Activated CD4-positive, CD25-positive, alpha-beta regulatory T cell treated with anti-CD3 and anti-CD28 coated beads, Interleukin-2, amount 50 U/mL, for 72 hours (primary cell): Measurements from ENCODE around the gene TMC3.
"Not testable (repeated sequence)": the region's sequence is repeated elsewhere in the genome, so short reads cannot be mapped to it uniquely, and the experiment has no call there.

Experiments
- DNase-seq: peaks from one replicate; pipeline ENCODE4 v3.0.0; 2021

The TMC3 gene

GRCh38 chr15:81343371-81343770 is 30.6 kb downstream of the TMC3 start:
- DNase-seq, result no peak

GRCh38 chr15:81341351-81341750 is 32.7 kb downstream of the TMC3 start:
- no peak for DNase-seq

DNA sequence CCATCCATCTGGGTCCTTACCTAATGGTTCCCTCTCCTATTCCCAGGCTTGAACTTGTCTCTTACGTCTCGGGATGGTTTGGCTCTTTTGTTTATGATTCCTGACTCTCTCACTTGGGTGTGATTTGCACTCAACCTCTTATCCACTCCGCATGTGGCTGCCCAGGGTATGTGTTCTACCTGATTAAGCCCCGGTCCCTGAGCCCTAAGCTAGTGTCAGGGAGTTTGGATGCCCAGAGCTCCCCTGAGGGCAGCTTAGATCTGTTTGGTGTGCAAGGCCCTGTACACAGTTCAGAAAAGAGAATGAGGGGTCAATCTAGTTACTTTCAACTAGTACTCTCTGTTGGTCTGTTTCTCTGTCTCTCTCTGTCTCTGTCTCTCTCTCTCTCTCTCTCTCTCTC is 34.2 kb downstream of the TMC3 start:
- no peak for DNase-seq

GRCh38 chr15:81339321-81339720 is 34.7 kb downstream of the TMC3 start:
- no peak for DNase-seq

- no peak for DNase-seq
Measured at GRCh38 chr15:81338170-81339007, 35.6 kb downstream of the TMC3 start.

GRCh38 chr15:81337713-81338157 is 36.3 kb downstream of the TMC3 start:
- DNase-seq, result no peak

DNA sequence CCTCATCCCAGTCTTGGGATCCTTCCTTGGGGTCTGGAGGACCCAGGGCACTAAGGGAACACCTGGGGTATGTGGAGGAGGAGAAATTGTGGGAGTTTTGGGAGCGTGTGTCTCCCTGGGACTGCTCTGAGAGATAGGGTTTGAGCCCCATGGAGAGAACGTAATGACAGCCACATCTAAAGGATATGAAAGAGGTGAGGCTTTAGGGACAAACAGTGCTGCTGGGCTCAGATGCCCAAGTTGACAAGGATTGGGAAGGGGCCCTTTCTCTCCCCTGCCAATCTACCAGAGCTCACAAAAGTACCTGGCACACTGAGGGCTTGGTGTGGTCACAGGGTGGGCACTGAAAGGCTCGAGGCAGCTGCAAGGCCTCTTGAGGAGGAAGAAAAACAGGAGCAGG is 36.8 kb downstream of the TMC3 start:
- no peak for DNase-seq

DNA sequence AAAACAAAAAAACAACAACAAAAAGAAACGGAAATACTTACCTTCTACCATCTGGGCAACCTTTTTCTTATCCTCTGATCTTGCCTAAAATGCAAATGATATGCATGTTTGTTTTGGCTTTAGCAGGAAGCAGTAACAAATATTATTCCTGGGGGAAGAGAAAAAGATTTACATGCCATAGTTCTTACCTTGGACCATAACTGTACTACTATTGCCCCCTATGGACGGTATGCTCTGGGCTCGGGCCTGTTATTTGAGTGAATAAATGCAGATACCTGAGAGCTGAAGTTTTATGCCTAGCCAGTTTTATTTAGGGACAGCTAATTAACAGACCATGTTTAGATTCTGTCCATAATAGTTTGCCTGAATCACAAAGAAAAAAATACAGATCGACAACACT is 37.4 kb downstream of the TMC3 start:
- no peak for DNase-seq

GRCh38 chr15:81335631-81336030 is 38.4 kb downstream of the TMC3 start:
- no peak for DNase-seq

- DNase-seq, result no peak
Measured at GRCh38 chr15:81334768-81335435, 39.1 kb downstream of the TMC3 start.

GRCh38 chr15:81333363-81333762 is 40.6 kb downstream of the TMC3 start:
- no peak for DNase-seq

DNA sequence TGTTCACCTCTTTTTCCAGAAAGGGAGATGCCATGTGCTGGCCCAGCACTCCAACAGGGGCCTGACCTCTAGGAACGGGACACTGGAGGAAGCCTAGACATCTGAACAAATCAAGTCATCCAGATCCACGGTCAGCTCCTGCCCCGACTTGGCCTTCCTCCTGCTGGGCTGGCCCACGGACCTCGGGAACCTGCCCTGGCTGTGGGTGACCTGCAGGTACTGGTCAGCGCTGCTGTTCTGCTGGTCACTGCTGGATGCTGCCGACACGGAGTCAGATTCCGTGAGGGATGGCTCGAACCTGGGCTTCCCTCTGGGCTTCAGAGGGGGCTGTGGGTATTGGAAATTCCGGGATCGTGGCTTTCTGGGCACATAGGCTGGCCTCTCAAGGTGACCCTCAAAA is 41.7 kb downstream of the TMC3 start:
- DNase-seq, result no peak

DNA sequence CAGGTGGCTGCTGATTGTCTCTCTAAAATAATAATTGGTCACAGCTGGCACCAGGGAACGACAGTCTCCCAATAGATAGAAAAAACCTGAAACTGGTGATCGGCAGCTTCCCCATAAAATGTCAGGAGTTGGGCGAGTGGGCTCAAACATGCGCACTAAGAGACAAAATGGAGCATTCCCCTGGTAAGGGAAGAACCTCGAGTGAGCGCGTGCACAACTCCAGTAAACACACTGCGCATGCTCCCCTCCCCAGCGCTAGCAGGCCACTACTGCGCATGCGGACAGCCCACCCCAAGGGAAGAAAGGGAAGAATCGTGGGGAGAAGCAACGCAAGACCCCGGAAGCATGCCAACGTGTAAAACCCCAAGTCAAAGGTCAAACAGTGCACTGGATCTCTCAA is 42.4 kb downstream of the TMC3 start:
- DNase-seq, result no peak

- not testable (repeated sequence) for DNase-seq
Measured at GRCh38 chr15:81331141-81331540, 42.9 kb downstream of the TMC3 start.

- DNase-seq, result no peak
Measured at GRCh38 chr15:81330366-81331090, 43.5 kb downstream of the TMC3 start.

DNA sequence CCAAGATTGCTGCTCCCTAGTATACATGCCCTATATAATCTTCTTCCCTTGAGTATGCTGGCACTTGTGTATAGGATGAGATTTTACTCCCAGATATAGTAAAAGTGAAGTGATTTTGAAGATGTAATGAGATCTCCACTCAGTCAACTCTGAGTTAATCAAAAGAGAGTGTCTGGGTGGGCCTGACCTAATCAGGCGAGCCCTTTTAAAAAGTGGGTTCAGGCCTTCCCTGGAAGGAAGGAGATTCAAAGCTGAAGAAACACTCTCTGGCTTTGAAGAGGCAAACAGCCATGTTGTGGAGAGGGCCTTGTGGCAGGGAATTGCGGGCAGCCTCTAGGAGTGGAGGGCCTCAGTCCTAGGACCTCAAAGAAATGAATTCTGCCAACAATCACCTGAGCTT is 44.6 kb downstream of the TMC3 start:
- DNase-seq, result no peak

DNA sequence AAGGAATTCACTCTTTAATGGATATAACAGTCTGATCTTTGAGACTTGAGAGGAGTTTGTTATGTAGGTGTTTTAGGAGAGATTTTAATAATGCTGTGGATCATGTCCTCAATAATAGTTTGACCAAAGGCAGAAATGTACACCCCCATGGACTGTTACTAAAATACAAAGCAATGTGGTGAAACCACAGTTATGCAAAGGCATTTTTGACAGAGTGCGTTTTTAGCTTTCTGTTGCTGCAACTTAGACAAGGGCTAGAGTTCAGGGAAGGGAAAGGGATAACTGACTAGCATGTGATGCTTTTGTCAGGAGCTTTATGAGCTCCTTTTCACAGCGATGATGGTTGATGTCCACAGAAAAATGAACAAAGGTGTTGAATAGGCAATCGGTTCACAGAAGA is 46.5 kb downstream of the TMC3 start:
- no peak for DNase-seq

DNA sequence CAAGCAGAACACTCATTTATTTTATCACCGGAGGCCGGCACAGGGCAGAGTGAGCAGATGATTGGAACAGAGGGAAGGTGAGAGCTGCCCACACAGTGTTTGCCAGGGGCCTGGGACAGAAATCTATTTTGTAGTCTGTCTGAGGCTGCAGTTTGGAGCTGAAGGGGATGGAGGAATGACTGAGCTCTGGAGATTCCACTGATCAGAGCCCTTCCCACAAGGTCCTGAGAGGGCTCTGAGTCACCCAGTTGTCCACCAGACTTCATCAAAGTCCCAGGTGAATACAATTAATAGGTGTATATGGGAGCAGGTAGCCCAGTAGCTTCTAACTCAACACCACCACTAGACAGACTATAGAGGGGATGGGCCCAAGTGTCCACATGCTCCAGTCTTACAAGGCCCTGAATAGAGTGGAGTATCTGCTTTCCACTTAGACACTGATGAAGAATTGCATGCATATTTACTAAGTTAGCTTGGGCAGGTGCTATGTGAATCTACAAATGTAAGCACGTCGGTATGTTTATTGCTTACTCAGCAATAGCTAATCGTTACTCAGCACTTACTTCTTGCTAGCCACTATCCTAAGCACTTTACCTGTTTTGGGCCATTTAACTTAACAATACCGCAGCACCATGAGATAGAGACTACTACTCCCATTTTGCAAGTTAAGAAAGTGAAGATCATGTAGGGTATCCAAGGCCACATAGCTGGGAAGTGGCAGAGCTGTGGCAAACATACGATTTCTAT is 47.4 kb downstream of the TMC3 start:
- no peak for DNase-seq

DNA sequence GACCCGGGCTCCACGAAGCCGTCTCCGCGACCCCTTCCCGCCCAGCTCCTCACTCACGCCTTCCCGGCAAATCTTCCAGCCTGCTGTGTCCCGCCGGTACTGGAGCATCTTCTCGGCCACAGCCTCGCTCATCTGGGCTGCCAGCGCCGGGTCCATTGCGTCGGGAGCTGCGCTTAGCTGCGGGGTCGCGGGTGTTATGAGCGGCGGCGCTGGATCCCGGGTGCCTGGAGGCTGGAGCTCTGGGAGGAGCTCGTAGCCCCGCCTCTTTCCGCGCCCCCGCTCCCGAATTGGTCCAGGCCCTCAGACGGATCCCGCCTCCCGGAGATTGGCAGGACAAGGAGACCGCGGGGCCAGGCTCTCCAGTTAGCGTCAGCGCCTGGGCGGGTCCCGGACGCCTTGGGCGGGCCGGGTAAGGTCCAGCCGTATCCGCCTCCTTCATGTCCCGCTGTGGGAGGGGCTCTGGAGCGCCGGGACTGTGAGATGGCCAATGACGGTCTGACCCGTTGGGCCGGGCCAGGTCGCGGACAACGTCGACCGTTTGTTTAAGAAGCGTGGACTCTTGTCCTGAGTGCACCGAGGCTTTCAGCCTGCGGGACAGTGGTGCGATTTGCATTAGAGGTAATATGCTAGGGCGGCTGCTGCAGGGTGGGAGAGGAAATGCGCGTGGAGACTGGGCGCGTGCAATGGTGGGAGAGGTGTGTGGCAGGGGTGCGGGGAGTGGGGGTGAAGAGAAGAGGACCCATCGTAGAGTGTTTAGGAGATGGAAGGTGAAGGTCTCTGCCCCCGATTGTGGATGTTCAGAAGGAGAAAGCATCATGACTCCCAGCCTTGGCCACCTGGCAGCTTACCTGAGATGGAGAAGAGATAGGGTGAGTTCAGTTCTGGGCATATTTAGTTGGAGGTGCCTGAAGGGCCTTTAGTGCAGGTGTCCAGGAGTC is 49.8 kb downstream of the TMC3 start, which contains the start of gene STARD5:
Gene STARD5, minus strand, starts transcription at position 198 of the 938 bp plus-strand sequence. Its CDS starts 42 bp downstream, at position 156.
- peak; percentile 97 for DNase-seq

DNA sequence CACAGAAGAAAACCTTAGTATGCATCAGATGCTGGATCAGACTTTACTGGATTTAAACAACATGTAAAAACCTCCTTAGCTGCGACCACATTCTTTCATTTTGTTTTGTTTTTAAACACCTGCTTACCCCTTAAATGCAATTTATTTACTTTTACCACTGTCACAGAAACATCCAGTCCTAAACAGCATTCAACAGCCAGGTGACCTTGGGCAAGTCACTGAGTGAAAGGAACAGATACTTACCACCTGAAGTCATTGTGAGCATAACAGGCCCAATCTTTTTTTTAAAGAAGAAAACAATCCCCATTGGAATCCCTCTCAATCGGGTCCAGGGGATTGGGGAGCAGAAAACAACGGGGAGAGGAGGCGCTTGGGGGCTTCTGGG is 50.5 kb downstream of the TMC3 start:
- no peak for DNase-seq

- DNase-seq, result no peak
Measured at GRCh38 chr15:81322676-81323253, 51.2 kb downstream of the TMC3 start.
